Kidney (tissue), 14 donors: Measurements from ENCODE around the gene CDK5RAP1. TPM values are rescaled to one million over a fixed set of nuclear protein-coding genes. Genes with fewer than 3 reads are reported as not detected.

Source experiments
- DNase-seq, 5 donors: peaks; one replicate each; pipeline ENCODE4 v3.0.0-alpha.2; 2013 to 2020
- FAIRE-seq: peaks from 2 replicates; lab custom pipeline; 2012; peaks lifted over from hg19 to GRCh38; lab: Jason Lieb, UNC
- H3K27ac ChIP-seq, 2 donors: one replicate each; pipeline ENCODE4 v1.7.0; 2013; ENCODE audit warnings: low read depth in 2 of 2, low read length in 2 of 2, inconsistent platforms in 1 of 2
- H3K27me3 ChIP-seq: one replicate; pipeline ENCODE4 v1.7.1; 2013; ENCODE audit warnings: low read length, inconsistent platforms; ENCODE audit not compliant: control insufficient read depth, insufficient read depth
- H3K36me3 ChIP-seq, 3 donors: one replicate each; pipeline versions ENCODE4 v1.7.0 to v1.7.1; 2013; ENCODE audit warnings: low read length in 3 of 3, control low read depth in 1 of 3, inconsistent platforms in 1 of 3; ENCODE audit not compliant: insufficient read depth in 3 of 3, control insufficient read depth in 2 of 3
- H3K4me1 ChIP-seq, 3 donors: one replicate each; pipeline versions ENCODE4 v1.7.0 to v1.7.1; 2013; ENCODE audit warnings: low read length in 3 of 3, inconsistent platforms in 1 of 3, low read depth in 1 of 3; ENCODE audit not compliant: control insufficient read depth in 2 of 3, insufficient read depth in 2 of 3
- H3K4me3 ChIP-seq, 3 donors: one replicate each; pipeline versions ENCODE4 v1.7.0 to v1.8.1; 2013; ENCODE audit warnings: low read length in 3 of 3, control low read depth in 1 of 3, inconsistent platforms in 1 of 3
- H3K9ac ChIP-seq, 3 donors: one replicate each; pipeline versions ENCODE4 v1.7.0 to v1.7.1; 2013; ENCODE audit warnings: low read length in 3 of 3, control low read depth in 1 of 3, inconsistent platforms in 1 of 3
- H3K9me3 ChIP-seq, 3 donors: one replicate each; pipeline versions ENCODE4 v1.7.0 to v1.7.1; 2013; ENCODE audit warnings: low read length in 3 of 3, control low read depth in 1 of 3, inconsistent platforms in 1 of 3; ENCODE audit not compliant: control insufficient read depth in 2 of 3, insufficient read depth in 1 of 3
- intact Hi-C: fragments of 100-400 bp; cut with DNase I; formaldehyde crosslinking; loops from one replicate; pipeline ENCODE4 v1.11.1; 2022
- polyA plus RNA-seq: library from polyadenylated mRNA; stranded (reverse); fragments of 350-450 nt; fragmentation: Illumina TruSeq; extraction: RNeasy Lipid Tissue Mini Kit (QIAGEN cat#74804); gene quantifications from one replicate; pipeline ENCODE4 v1.2.3, GENCODE V29; 2014; ENCODE audit warnings: low read depth, low replicate concordance; ENCODE audit not compliant: insufficient read depth
- total RNA-seq: library from RNA; stranded (reverse); fragmentation: NEBNext Ultra II Directional; extraction: Animal tissue kit (Norgen Biotek cat#: 25700); gene quantifications from one replicate; pipeline ENCODE4 v1.2.1, GENCODE V29; 2021
- TF ChIP-seq, protein P1 (sequence below): IDR thresholded peaks from 3 replicates; pipeline ENCODE4 v1.5.1; 2012; ENCODE audit warnings: mild to moderate bottlenecking, moderate library complexity, borderline replicate concordance; ENCODE audit not compliant: insufficient read depth; ENCODE audit errors: extremely low read depth
- donor health status: control.
- donor health status: control.
- donor health status: control.
- donor health status: control.
- donor health status: control.
- donor health status: DM: yes; HTN: yes; CAD: no.
- donor health status: Normal renal cell carcinoma (clear cell type).

Gene CDK5RAP1
- total and polyA plus RNA-seq, 2 donors from 2014 or later, result 25.2 to 34.4 TPM

DNA sequence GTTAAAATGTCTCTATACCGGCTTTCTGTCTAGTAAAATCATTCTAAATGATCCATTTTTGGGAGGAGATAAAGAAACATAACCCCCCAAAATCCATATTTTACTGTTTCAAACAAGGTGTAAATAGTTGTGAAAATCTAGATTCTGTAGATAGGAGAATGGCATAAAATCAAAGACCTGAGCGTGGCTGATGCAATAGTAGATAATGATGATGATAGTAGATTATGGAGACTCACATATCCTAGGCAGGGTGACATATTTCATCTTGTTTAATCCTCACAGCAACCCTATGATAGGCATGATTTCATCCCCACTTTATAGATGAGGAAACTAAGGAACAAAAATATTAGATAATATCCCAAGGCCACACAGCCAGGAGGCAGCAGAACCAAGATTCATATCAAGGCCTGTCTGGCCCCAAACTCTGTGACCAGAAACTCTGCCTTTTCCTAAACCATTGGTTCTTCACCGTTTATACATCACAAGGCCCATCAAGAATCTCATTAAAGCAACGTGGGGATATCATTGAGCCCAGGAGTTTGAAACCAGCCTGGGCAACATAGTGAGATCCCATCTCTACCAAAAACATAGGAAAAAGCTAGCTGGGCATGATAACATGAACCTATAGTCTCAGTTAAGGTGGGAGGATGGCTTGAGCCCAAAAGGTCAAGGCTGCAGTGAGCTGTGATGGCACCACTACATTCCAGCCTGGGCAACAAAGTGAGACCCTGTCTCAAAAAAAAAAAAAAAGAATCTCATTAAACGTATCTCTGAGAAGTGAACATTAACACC is 62.7 kb downstream of the CDK5RAP1 start:
- H3K36me3 ChIP-seq, result no peaks in the 10 kb centered on the region
- TF ChIP-seq, protein P1, sequence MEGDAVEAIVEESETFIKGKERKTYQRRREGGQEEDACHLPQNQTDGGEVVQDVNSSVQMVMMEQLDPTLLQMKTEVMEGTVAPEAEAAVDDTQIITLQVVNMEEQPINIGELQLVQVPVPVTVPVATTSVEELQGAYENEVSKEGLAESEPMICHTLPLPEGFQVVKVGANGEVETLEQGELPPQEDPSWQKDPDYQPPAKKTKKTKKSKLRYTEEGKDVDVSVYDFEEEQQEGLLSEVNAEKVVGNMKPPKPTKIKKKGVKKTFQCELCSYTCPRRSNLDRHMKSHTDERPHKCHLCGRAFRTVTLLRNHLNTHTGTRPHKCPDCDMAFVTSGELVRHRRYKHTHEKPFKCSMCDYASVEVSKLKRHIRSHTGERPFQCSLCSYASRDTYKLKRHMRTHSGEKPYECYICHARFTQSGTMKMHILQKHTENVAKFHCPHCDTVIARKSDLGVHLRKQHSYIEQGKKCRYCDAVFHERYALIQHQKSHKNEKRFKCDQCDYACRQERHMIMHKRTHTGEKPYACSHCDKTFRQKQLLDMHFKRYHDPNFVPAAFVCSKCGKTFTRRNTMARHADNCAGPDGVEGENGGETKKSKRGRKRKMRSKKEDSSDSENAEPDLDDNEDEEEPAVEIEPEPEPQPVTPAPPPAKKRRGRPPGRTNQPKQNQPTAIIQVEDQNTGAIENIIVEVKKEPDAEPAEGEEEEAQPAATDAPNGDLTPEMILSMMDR, result no peak
- H3K4me1 ChIP-seq, result no peaks in the 10 kb centered on the region
- FAIRE-seq (no peak), DNase-seq (no peak)
- intact Hi-C loops, result no loop called here
- no peaks in the 10 kb centered on the region for H3K27me3 ChIP-seq
- H3K9ac ChIP-seq, result no peak overlapping the region
- H3K4me3 ChIP-seq, result no peak overlapping the region
- no peak overlapping the region for H3K27ac ChIP-seq
- no peaks in the 10 kb centered on the region for H3K9me3 ChIP-seq

DNA sequence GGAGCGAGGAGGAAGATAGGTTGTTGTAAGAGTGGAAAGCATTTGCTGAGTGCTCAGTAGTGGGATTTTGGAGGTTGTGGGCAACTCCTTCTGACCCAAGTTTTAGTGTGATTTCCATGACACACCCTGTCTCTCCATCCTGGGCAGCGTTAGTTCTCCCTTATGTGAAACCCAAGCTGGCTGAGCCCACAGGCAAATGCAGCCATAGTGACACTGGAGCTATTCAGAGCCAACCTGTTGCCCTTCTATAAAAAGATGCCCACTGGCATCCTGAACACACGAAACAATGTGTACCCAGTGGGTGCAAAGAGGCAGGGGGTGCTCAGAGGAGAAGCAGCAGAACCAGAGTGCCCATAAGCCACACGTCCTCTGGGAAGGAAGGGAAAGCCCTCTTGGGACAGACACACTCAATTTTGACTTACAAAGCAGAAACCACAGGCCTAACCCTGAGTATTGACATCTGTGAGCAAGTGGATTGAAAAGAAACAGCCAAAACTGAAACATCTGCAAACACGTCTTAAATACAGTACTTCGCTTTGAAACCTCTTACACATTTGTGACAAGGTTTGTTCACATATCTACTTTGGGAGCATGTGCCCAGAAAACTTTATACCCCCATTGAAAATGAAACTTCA is 63.7 kb downstream of the CDK5RAP1 start:
- TF ChIP-seq, protein P1, result no peak
- no peaks in the 10 kb centered on the region for H3K4me1 ChIP-seq
- intact Hi-C loops, result no loop called here
- FAIRE-seq (no peak), DNase-seq (no peak)
- H3K27me3 ChIP-seq, result no peaks in the 10 kb centered on the region
- H3K36me3 ChIP-seq, result no peaks in the 10 kb centered on the region
- no peak overlapping the region for H3K4me3 ChIP-seq
- H3K9me3 ChIP-seq, result no peaks in the 10 kb centered on the region
- H3K9ac ChIP-seq, result no peak overlapping the region
- no peak overlapping the region for H3K27ac ChIP-seq

DNA sequence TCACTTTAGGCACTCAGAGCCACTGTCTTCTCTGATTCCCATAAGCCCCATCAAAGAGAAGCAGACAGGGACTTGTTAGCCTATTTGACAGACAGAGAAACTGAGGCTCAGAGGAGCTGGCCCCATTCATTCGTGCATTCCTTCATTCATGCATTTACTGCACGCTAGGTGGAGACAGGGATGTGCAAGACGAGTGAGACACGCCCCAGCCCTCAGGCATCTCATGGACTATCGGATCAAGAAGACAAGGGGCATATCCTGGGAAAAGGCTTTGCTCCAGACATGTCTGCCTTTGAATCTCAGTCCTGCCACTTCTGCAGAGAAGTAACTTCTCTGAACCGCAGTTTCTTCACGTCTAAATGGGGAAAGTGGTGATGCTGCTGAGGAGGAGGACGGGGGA is 64.2 kb downstream of the CDK5RAP1 start:
- no peaks in the 10 kb centered on the region for H3K9me3 ChIP-seq
- FAIRE-seq (no peak), DNase-seq (no peak)
- TF ChIP-seq, protein P1, result no peak
- H3K27ac ChIP-seq, result no peak overlapping the region
- no peaks in the 10 kb centered on the region for H3K36me3 ChIP-seq
- no peak overlapping the region for H3K9ac ChIP-seq
- no peaks in the 10 kb centered on the region for H3K27me3 ChIP-seq
- H3K4me1 ChIP-seq, result no peaks in the 10 kb centered on the region
- intact Hi-C loops, result no loop called here
- no peak overlapping the region for H3K4me3 ChIP-seq
